ENCODE results near the gene PRDM11.

Gene PRDM11

DNA sequence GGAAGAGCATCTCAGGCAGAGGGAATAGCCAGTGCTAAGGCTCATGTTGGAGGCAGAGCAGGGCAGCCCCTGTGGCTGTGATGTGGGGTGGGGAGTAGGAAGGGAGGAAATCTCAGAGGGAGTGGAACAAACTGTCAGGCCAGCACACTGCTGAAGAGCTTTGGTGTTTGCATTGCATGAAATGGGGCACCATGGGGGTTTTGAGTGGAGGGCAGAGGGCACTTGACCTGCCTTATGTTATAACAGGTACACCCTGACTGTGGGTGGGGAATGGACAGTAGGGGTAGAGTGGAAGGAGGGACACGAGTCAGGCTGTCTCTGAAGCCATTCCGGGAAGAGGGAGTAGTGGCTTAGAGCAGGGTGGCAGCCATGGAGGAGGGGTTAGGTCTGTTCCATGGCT, 24.0 kb downstream of the PRDM11 start:
- Histone ChIP-seq H3K4me1 (ENCODE audit: control insufficient read depth, low read depth, low read length) (no peaks in the 10 kb centered on the region), H3K27ac (ENCODE audit: low read length) (no peak overlapping the region), H3K36me3 (ENCODE audit: control insufficient read depth, low read depth, low read length) (no peaks in the 10 kb centered on the region), H3K27me3 (ENCODE audit: control insufficient read depth, insufficient read depth, low read length) (no peaks in the 10 kb centered on the region), H3K9ac (ENCODE audit: low read length) (no peak overlapping the region), H3K4me3 (ENCODE audit: low read length) (no peak overlapping the region), H3K9me3 (ENCODE audit: control insufficient read depth, low read depth, low read length) (no peaks in the 10 kb centered on the region)

DNA sequence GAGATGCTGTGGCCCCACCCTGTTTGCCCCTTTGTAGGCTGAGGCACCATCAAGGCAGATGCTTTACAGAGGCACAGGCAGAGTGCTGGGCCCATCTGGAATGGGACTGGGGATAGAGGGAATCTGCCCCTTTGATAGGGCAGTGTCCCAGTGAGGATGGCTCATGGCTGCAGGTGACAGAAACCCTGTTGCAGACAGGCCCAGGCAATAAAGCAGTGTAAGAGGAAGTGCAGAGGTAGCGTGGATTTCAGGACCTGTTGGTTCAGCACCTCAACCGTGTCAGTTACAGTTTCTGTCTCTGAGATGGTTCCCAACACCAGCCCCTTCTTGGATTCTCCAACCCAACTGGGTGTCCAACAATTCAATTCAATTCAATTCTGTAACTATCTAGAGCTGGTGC, 25.1 kb downstream of the PRDM11 start:
- Histone ChIP-seq H3K27me3 (ENCODE audit: control insufficient read depth, insufficient read depth, low read length) (no peaks in the 10 kb centered on the region), H3K9me3 (ENCODE audit: control insufficient read depth, low read depth, low read length) (no peaks in the 10 kb centered on the region), H3K4me1 (ENCODE audit: control insufficient read depth, low read depth, low read length) (no peaks in the 10 kb centered on the region), H3K9ac (ENCODE audit: low read length) (no peak overlapping the region), H3K4me3 (ENCODE audit: low read length) (no peak overlapping the region), H3K27ac (ENCODE audit: low read length) (no peak overlapping the region), H3K36me3 (ENCODE audit: control insufficient read depth, low read depth, low read length) (no peaks in the 10 kb centered on the region)

DNA sequence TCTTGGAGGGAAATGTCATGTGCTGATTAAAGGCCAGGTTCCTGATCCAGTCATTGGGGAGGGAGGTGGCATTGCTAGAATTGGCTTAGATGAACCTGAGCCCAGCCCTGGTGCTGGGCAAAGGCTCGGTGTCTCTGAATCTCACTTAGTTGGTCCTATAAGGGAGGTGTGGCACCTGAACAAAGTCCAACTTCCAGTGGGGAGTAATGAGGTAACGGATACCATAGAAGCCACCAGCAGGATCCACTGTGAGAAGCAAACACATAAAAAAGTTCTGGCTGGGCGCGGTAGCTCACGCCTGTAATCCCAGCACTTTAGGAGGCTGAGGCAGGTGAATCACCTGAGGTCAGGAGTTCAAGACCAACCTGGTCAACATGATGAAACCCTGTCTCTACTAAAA, 26.6 kb downstream of the PRDM11 start:
- H3K4me1 ChIP-seq (ENCODE audit: control insufficient read depth, low read depth, low read length), result no peaks in the 10 kb centered on the region
- H3K4me3 ChIP-seq (ENCODE audit: low read length), result no peak overlapping the region
- H3K27me3 ChIP-seq (ENCODE audit: control insufficient read depth, insufficient read depth, low read length), result no peaks in the 10 kb centered on the region
- H3K36me3 ChIP-seq (ENCODE audit: control insufficient read depth, low read depth, low read length), result no peaks in the 10 kb centered on the region
- H3K27ac ChIP-seq (ENCODE audit: low read length), result no peak overlapping the region
- H3K9me3 ChIP-seq (ENCODE audit: control insufficient read depth, low read depth, low read length), result no peaks in the 10 kb centered on the region
- H3K9ac ChIP-seq (ENCODE audit: low read length), result no peak overlapping the region

DNA sequence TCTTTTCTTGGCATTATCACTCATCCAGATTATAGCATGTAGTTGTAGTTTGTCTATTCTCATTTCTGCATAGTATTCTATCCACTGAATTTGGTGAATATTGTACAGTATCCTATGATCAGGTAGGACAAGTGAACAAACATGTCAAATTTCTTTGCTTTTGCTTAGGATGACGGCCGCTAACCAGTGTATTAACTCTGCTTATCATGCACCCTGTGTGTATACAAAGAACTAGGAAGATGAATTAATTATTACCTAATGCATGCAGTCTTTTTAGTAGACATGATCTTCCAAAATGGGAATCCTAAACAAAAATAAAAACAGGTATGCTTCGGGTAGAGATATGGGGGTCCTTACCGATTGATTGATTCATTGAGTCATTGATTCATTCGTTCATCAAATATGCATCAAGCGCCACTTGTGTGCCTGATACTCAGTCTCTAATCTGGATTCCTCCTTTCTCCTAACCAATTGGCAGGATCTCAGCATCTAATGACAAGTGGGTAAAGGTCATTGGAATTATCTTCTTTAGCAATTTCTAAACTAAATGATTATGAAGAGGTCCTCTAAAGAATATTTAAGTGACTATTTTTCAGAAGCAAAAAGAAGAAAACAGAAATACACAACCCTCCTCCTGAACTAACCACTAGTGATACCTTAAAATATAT, 27.9 kb downstream of the PRDM11 start:
- no peak overlapping the region for H3K9ac ChIP-seq (ENCODE audit: low read length)
- H3K9me3 ChIP-seq (ENCODE audit: control insufficient read depth, low read depth, low read length), result no peaks in the 10 kb centered on the region
- no peaks in the 10 kb centered on the region for H3K4me1 ChIP-seq (ENCODE audit: control insufficient read depth, low read depth, low read length)
- H3K27me3 ChIP-seq (ENCODE audit: control insufficient read depth, insufficient read depth, low read length), result peaks cover 1% of the 10 kb centered on the region
- no peak overlapping the region for H3K4me3 ChIP-seq (ENCODE audit: low read length)
- no peaks in the 10 kb centered on the region for H3K36me3 ChIP-seq (ENCODE audit: control insufficient read depth, low read depth, low read length)
- no peak overlapping the region for H3K27ac ChIP-seq (ENCODE audit: low read length)

DNA sequence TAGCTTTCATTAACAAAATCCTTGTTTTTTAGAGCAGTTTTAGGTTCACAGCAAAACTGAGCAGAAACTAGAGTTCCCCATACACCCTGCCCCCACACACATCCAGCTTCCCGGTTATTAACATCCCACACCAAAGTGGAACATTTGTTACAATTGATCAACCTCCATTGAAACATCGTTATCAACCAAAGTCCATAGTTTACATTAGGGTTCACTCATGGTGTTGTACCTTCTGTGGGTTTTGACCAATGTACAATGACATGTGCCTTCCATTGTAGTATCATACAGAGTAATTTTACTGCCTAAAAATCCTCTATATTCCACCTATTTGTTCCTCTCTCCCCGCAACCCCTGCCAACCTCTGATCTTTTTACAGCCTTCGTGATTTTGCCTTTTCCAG, 28.5 kb downstream of the PRDM11 start:
- peaks cover 4% of the 10 kb centered on the region for H3K27me3 ChIP-seq (ENCODE audit: control insufficient read depth, insufficient read depth, low read length)
- no peaks in the 10 kb centered on the region for H3K9me3 ChIP-seq (ENCODE audit: control insufficient read depth, low read depth, low read length)
- H3K27ac ChIP-seq (ENCODE audit: low read length), result no peak overlapping the region
- H3K4me1 ChIP-seq (ENCODE audit: control insufficient read depth, low read depth, low read length), result no peaks in the 10 kb centered on the region
- H3K9ac ChIP-seq (ENCODE audit: low read length), result no peak overlapping the region
- H3K36me3 ChIP-seq (ENCODE audit: control insufficient read depth, low read depth, low read length), result no peaks in the 10 kb centered on the region
- H3K4me3 ChIP-seq (ENCODE audit: low read length), result no peak overlapping the region

DNA sequence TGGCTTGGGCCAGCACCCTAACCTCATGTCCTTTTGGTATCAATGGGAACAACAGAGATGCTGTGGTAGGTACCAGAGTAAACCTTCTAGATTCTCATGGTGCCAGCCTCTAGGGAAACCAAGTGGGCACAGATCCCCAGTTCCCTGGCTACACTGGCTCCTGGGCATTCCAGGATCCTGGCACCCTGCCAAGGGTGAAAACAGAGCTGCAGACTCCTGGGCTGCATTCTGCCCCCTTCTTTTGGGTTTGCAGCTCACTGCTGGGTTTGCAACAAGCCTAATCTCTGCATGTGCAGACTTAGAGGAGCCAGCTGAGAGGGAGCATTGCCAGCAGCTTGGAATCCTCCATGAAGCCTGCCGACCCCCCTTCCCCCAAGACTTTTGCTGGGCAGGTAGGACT, 30.6 kb downstream of the PRDM11 start:
- Histone ChIP-seq H3K4me3 (ENCODE audit: low read length) (no peak overlapping the region), H3K27ac (ENCODE audit: low read length) (no peak overlapping the region), H3K36me3 (ENCODE audit: control insufficient read depth, low read depth, low read length) (no peaks in the 10 kb centered on the region), H3K9me3 (ENCODE audit: control insufficient read depth, low read depth, low read length) (no peaks in the 10 kb centered on the region), H3K4me1 (ENCODE audit: control insufficient read depth, low read depth, low read length) (no peaks in the 10 kb centered on the region), H3K27me3 (ENCODE audit: control insufficient read depth, insufficient read depth, low read length) (peaks cover 4% of the 10 kb centered on the region), H3K9ac (ENCODE audit: low read length) (no peak overlapping the region)

DNA sequence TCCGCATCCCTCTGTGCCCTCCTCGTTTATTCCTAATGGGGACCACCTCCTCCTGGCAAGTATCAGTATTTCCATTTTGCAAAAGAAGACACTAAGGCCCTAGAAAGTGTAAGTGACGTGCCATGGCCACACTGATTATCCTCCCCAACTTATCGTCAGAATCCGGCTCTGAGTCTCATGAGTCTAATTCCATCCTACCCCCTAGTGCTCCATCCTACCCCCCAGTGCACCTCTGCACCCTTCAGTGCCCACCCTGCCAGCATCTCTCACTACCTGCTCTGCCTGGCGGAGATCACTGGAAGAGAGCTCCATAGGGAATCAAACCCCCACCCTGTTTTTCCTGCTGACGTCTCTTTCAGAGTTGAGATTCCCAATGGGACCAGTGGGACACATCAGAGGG, 31.8 kb downstream of the PRDM11 start:
- no peak overlapping the region for H3K27ac ChIP-seq (ENCODE audit: low read length)
- H3K4me1 ChIP-seq (ENCODE audit: control insufficient read depth, low read depth, low read length), result no peaks in the 10 kb centered on the region
- no peak overlapping the region for H3K4me3 ChIP-seq (ENCODE audit: low read length)
- peaks cover 4% of the 10 kb centered on the region for H3K27me3 ChIP-seq (ENCODE audit: control insufficient read depth, insufficient read depth, low read length)
- no peak overlapping the region for H3K9ac ChIP-seq (ENCODE audit: low read length)
- H3K36me3 ChIP-seq (ENCODE audit: control insufficient read depth, low read depth, low read length), result no peaks in the 10 kb centered on the region
- H3K9me3 ChIP-seq (ENCODE audit: control insufficient read depth, low read depth, low read length), result no peaks in the 10 kb centered on the region

DNA sequence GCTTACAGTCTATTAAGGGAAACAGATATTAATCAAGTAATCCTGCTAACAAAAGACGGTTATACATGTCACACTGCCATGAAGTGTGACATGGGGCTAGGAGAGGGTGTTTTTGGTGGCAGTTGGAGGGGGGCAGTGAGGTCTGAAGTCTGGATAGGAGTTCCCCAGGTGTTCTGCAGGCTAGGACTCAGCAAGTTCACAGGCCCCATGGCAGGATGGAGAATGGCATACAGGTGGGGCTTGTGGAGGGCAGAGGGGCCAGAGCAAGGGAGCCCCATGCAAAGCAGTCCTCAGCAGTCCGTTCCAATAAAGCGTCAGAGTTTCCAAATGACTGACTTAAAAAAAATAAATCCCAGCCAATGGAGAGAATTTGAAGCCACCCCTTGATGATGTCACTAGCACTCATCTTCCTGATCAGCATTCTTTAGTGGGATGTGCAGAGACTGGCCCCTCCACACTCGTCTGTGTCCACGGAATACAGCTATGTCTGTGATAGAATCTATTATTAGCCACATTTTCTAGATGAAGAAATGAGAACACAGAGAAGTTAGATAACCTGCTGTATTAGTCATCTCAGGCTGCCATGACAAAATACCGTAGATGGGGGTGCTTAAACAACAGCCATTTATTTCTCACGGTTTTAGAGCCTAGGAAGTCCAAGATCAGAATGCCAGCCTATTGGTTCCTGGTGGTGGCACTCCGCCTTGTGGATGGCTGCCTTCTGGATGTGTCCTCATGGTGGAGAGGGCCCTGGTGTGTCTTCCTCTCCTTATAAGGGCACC, 32.6 kb downstream of the PRDM11 start:
- H3K9ac ChIP-seq (ENCODE audit: low read length), result no peak overlapping the region
- H3K4me1 ChIP-seq (ENCODE audit: control insufficient read depth, low read depth, low read length), result no peaks in the 10 kb centered on the region
- H3K27ac ChIP-seq (ENCODE audit: low read length), result no peak overlapping the region
- H3K27me3 ChIP-seq (ENCODE audit: control insufficient read depth, insufficient read depth, low read length), result peaks cover 4% of the 10 kb centered on the region
- H3K36me3 ChIP-seq (ENCODE audit: control insufficient read depth, low read depth, low read length), result no peaks in the 10 kb centered on the region
- no peaks in the 10 kb centered on the region for H3K9me3 ChIP-seq (ENCODE audit: control insufficient read depth, low read depth, low read length)
- H3K4me3 ChIP-seq (ENCODE audit: low read length), result no peak overlapping the region

DNA sequence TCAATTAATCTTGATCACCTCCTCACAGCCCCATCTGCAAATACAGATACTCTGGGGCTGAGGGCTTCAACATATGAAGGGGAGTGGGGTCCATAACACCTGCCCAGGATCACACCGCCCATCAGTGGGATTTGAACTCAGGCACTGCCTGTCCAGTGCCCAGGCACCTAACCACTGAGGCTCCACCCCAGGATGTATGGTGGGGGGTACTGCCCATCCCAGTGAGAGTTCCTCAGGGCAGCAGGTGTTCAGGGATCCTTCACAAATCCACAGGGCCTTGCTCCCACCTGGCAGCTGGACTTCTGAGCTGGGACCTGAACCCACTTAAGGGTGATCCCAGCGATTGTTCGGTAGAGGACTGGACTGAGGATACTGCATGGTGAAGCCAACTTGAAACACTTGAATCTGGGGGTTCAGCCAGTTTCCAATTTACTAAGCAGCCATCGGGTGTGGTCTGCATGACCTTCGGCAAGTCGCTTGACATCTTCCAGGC, 33.3 kb downstream of the PRDM11 start:
- Histone ChIP-seq H3K36me3 (ENCODE audit: control insufficient read depth, low read depth, low read length) (no peaks in the 10 kb centered on the region), H3K4me3 (ENCODE audit: low read length) (peak overlapping the region; percentile 56), H3K27ac (ENCODE audit: low read length) (no peak overlapping the region), H3K9me3 (ENCODE audit: control insufficient read depth, low read depth, low read length) (no peaks in the 10 kb centered on the region), H3K27me3 (ENCODE audit: control insufficient read depth, insufficient read depth, low read length) (peaks cover 4% of the 10 kb centered on the region), H3K9ac (ENCODE audit: low read length) (no peak overlapping the region), H3K4me1 (ENCODE audit: control insufficient read depth, low read depth, low read length) (no peaks in the 10 kb centered on the region)

DNA sequence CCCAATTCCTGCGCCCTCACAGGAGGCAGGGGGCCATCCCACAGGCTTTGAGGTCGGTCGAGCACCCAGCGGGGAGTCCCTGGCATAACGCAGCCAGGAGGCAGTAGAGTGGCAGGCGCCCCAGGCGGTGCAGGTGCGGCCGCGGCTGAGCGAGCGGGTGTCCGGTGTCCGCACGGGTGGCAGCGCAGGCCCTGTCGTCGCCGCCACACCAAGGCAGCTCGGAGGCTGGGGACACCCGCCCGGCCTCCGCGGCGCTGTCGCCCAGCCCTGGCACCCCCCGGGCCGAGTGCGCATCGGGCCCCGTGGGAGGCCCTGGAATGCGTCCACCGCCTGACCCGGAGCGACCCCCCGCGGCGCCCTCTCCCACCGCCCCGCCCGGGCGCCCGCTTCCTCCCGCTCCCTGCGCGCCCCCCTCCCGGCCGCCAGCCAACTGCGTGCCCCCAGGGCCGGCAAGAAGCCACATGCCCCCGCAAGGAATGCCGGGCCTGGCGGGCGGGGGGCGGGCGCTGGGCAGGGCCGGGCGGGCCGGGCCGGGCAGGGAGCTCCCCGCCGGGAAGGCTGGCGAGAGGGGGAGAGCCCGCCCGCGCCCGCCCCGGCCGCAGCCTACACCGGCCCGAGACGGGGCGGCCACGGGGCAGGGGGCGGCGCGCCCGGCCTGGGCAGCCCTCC, 33.9 kb downstream of the PRDM11 start:
- Histone ChIP-seq H3K4me3 (ENCODE audit: low read length) (peak overlapping the region; percentile 56), H3K27me3 (ENCODE audit: control insufficient read depth, insufficient read depth, low read length) (peaks cover 4% of the 10 kb centered on the region), H3K9ac (ENCODE audit: low read length) (no peak overlapping the region), H3K9me3 (ENCODE audit: control insufficient read depth, low read depth, low read length) (no peaks in the 10 kb centered on the region), H3K36me3 (ENCODE audit: control insufficient read depth, low read depth, low read length) (no peaks in the 10 kb centered on the region), H3K27ac (ENCODE audit: low read length) (no peak overlapping the region), H3K4me1 (ENCODE audit: control insufficient read depth, low read depth, low read length) (no peaks in the 10 kb centered on the region)

DNA sequence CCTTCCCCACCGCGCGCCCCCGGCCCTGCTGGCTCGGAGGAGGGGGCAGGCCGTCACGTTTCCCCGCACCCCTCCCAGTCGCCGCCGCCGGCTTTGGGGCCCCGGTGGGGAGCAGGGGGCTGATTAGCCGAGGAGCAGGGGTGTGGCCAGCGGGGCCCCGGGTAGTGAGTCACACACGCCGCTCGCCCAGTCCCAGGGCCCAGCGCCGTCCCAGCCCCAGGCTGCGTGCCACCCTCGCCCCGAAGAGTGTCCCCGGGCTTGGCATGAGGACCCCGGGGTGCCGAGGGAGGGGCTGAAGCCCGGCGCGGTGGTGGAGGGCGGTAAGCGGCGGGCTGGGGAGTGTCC, 34.4 kb downstream of the PRDM11 start:
- H3K36me3 ChIP-seq (ENCODE audit: control insufficient read depth, low read depth, low read length), result no peaks in the 10 kb centered on the region
- peaks cover 4% of the 10 kb centered on the region for H3K27me3 ChIP-seq (ENCODE audit: control insufficient read depth, insufficient read depth, low read length)
- H3K4me3 ChIP-seq (ENCODE audit: low read length), result peak overlapping the region; percentile 46
- no peaks in the 10 kb centered on the region for H3K9me3 ChIP-seq (ENCODE audit: control insufficient read depth, low read depth, low read length)
- H3K4me1 ChIP-seq (ENCODE audit: control insufficient read depth, low read depth, low read length), result no peaks in the 10 kb centered on the region
- H3K27ac ChIP-seq (ENCODE audit: low read length), result no peak overlapping the region
- no peak overlapping the region for H3K9ac ChIP-seq (ENCODE audit: low read length)

Measured in iPS-18a (cell line).